Choroid plexus epithelial cell (primary cell): ENCODE data around the gene LSR.
"Not testable (repeated sequence)": the region's sequence is repeated elsewhere in the genome, so short reads cannot be mapped to it uniquely, and the experiment has no call there.

ENCODE experiments used
- DNase-seq: peaks from one replicate; pipeline ENCODE4 v3.0.0-alpha.2; 2010; ENCODE audit warnings: low read depth
- H3K4me3 ChIP-seq: 2 replicates; pipeline ENCODE4 v1.5.1; 2011; ENCODE audit warnings: low read depth, mild to moderate bottlenecking, control low read depth, low read length, moderate library complexity
- CTCF ChIP-seq: conservative IDR thresholded peaks from 2 replicates; pipeline ENCODE4 v1.5.1; 2011; ENCODE audit warnings: low read depth, mild to moderate bottlenecking, control low read depth, inconsistent platforms, low read length, moderate library complexity

LSR gene

GRCh38 chr19:35278578-35279284, 29.9 kb downstream of the LSR start:
- H3K4me3 ChIP-seq = no peak overlapping the region
- no peak for DNase-seq
- TF ChIP-seq CTCF = no peak

- no peak for DNase-seq
- TF ChIP-seq CTCF = no peak
- no peak overlapping the region for H3K4me3 ChIP-seq
Measured at GRCh38 chr19:35279374-35279773, 30.6 kb downstream of the LSR start.

GRCh38 chr19:35279985-35280821, 31.4 kb downstream of the LSR start:
- DNase-seq = no peak
- H3K4me3 ChIP-seq = no peak overlapping the region
- TF ChIP-seq CTCF = no peak

- no peak overlapping the region for H3K4me3 ChIP-seq
- DNase-seq = no peak
- no peak for TF ChIP-seq CTCF
Measured at GRCh38 chr19:35281303-35281702, 32.5 kb downstream of the LSR start.

- no peak for DNase-seq
- H3K4me3 ChIP-seq = no peak overlapping the region
- TF ChIP-seq CTCF = no peak
Measured at GRCh38 chr19:35284153-35285094, 35.6 kb downstream of the LSR start.

GRCh38 chr19:35285095-35285449, 36.3 kb downstream of the LSR start:
- H3K4me3 ChIP-seq = no peak overlapping the region
- DNase-seq = no peak
- TF ChIP-seq CTCF = no peak

GRCh38 chr19:35285465-35285864, 36.7 kb downstream of the LSR start:
- not testable (repeated sequence) for DNase-seq, H3K4me3 ChIP-seq

GRCh38 chr19:35286101-35286500, 37.3 kb downstream of the LSR start:
- DNase-seq, H3K4me3 ChIP-seq: not testable (repeated sequence)
